SK-N-SH (cell line): Measurements from ENCODE around the gene AK4.

Source experiments
- EP300 ChIP-seq, 2 experiments: IDR thresholded peaks; 2 replicates each; pipeline versions ENCODE4 v1.4.0 to v1.6.1; 2012; ENCODE audit warnings: borderline replicate concordance in 1 of 2, low read depth in 1 of 2, low read length in 1 of 2
- MXI1 ChIP-seq: IDR thresholded peaks from 2 replicates; pipeline ENCODE4 v1.6.1; 2012; ENCODE audit warnings: mild to moderate bottlenecking, low read depth, low read length, improper control_type of control experiment
- POLR2AphosphoS5 ChIP-seq: IDR thresholded peaks from 2 replicates; pipeline ENCODE4 v1.6.1; 2012; ENCODE audit warnings: low read depth, low read length
- REST ChIP-seq: IDR thresholded peaks from 2 replicates; pipeline ENCODE4 v1.6.1; 2012; ENCODE audit warnings: mild to moderate bottlenecking, low read depth, low read length, moderate library complexity
- TAF1 ChIP-seq: IDR thresholded peaks from 2 replicates; pipeline ENCODE4 v1.6.1; 2012; ENCODE audit warnings: low read depth, mild to moderate bottlenecking, low read length, moderate library complexity, borderline replicate concordance

GRCh38 chr1:65259816-65260215 is 111.8 kb downstream of the AK4 start:
- TF ChIP-seq EP300 (IDR thresholded peaks at IDR 0.05; ENCODE audit: borderline replicate concordance in 1 of 2, low read depth in 1 of 2, low read length in 1 of 2) (no peak), POLR2AphosphoS5 (no peak), MXI1 (no peak), TAF1 (no peak), REST (no peak)
